Bronchial epithelial cell (primary cell): ENCODE results near the gene RAPGEF1. TPM values are rescaled to one million over a fixed set of nuclear protein-coding genes. Genes with fewer than 3 reads are reported as not detected.

ENCODE experiments used
- DNase-seq: peaks from one replicate; pipeline ENCODE4 v3.0.0-alpha.2; 2010; ENCODE audit warnings: low read depth
- FAIRE-seq: peaks from 2 replicates; lab custom pipeline; 2011; peaks lifted over from hg19 to GRCh38; lab: Jason Lieb, UNC
- H3K27me3 ChIP-seq: 2 replicates; pipeline ENCODE4 v1.5.1; 2011; ENCODE audit warnings: low read length; ENCODE audit not compliant: control insufficient read depth, insufficient read depth
- H3K36me3 ChIP-seq: 2 replicates; pipeline ENCODE4 v1.5.1; 2011; ENCODE audit warnings: low read length; ENCODE audit not compliant: control insufficient read depth, insufficient read depth
- H3K4me3 ChIP-seq: 2 replicates; pipeline ENCODE4 v1.5.1; 2011; ENCODE audit warnings: mild to moderate bottlenecking, low read depth, low read length, control low read depth
- total RNA-seq: library from RNA; depleted of rRNA; stranded (reverse); fragments of >200 nt; gene quantifications from 2 replicates; pipeline ENCODE4 v1.2.1, GENCODE V29; 2014
- TF ChIP-seq, protein P1 (sequence below): IDR thresholded peaks from 2 replicates; pipeline ENCODE4 v1.5.1; 2011; ENCODE audit warnings: mild to moderate bottlenecking, moderate library complexity, low read length, control low read depth, inconsistent platforms; ENCODE audit not compliant: insufficient read depth, severe bottlenecking

The RAPGEF1 gene
- total RNA-seq, 1 donor from 2014 or later = 19.2 TPM

DNA sequence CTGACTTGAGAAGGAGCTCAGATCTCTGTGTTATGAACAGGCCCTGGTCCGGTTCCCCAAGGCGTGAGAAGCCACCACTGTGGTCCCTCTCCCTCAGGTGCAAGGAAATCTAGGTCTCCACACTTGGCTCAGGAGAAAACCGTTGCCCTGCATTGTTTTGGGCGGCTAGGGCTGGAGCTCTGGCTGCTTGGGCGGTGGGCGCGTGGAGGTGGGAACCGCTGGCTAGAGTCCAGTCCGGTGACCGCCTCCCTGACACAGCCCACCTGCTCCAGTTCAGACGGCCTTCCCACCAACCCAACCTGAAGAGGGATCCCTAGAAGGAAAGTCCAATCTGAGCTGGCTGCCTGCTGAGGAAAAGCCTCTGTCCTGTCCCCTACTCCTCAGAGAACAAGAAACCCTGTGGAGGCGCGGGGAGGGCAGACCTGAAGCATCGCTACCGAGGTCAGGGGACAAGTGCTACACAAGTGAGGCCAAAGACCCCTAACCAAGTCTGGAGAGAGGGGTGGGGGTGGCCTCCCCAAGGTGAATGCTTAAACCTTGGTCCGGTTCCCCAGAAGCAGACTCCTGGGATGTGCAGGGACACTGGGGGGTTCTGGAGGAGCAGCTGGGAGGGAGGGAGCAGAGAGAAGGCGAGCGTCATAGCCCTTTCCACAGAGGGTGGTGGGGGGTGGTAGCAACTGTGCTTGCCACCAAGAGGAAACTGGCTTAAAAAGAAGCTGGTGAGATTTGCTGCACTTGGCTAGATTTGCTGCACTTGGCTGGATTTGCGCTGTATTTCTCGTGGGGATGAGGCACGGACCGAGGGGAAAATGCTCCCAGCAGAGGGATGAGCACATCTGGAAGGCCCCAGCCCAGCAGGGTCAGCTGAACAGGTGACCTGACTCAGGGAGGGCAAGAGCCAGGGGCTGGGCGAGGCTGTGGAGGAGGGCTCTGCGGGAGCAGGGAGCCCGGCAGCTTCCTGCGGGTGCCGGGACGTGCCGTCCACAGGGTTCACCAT, 65.2 kb downstream of the RAPGEF1 start:
- FAIRE-seq = no peak
- Histone ChIP-seq H3K36me3 (no peaks in the 10 kb centered on the region), H3K27me3 (no peaks in the 10 kb centered on the region), H3K4me3 (no peak overlapping the region)
- TF ChIP-seq, protein P1, sequence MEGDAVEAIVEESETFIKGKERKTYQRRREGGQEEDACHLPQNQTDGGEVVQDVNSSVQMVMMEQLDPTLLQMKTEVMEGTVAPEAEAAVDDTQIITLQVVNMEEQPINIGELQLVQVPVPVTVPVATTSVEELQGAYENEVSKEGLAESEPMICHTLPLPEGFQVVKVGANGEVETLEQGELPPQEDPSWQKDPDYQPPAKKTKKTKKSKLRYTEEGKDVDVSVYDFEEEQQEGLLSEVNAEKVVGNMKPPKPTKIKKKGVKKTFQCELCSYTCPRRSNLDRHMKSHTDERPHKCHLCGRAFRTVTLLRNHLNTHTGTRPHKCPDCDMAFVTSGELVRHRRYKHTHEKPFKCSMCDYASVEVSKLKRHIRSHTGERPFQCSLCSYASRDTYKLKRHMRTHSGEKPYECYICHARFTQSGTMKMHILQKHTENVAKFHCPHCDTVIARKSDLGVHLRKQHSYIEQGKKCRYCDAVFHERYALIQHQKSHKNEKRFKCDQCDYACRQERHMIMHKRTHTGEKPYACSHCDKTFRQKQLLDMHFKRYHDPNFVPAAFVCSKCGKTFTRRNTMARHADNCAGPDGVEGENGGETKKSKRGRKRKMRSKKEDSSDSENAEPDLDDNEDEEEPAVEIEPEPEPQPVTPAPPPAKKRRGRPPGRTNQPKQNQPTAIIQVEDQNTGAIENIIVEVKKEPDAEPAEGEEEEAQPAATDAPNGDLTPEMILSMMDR = no peak
- DNase-seq = no peak

DNA sequence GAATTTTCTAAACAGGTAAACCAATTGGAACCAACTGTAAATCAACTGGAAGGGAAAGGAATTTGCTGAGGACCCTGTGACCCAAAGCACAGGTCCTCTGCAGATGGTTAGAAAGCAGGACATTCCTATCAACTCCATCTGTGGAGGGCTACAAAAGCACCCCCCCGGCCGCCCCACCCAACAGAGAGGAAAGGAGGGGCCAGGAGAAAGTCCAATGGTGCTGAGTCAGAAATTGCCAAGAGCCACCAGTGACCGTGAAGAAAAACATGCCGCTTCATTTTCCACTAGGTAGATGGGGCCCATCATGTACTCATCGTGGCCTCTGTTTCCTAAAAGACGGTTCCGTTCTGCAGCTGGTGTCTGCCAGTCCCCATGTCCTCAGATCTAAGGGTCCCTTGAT, 66.3 kb downstream of the RAPGEF1 start:
- TF ChIP-seq, protein P1 = no peak
- Histone ChIP-seq H3K27me3 (no peaks in the 10 kb centered on the region), H3K36me3 (no peaks in the 10 kb centered on the region), H3K4me3 (no peak overlapping the region)
- DNase-seq (no peak), FAIRE-seq (no peak)

DNA sequence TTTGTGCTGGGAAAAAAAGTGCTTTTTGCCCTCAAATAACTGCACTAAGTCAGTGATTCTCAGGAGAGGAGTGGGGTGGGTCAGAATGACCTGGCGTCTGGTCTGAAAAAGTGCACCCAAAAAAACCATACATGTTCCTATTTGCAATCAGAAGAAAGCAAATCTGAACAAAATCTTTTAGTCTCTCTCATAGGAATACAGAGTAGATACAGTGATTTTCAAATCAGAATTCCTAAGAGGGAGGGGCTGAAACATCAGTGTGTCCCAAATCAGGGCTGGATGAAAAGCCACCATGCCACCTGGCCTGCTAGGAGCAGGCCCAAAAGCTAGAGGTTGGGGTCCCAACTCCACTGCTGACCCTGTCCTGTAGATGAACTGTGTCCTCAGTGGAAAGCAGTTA, 66.8 kb downstream of the RAPGEF1 start:
- FAIRE-seq (no peak), DNase-seq (no peak)
- Histone ChIP-seq H3K27me3 (no peaks in the 10 kb centered on the region), H3K36me3 (no peaks in the 10 kb centered on the region), H3K4me3 (no peak overlapping the region)
- TF ChIP-seq, protein P1 = no peak

DNA sequence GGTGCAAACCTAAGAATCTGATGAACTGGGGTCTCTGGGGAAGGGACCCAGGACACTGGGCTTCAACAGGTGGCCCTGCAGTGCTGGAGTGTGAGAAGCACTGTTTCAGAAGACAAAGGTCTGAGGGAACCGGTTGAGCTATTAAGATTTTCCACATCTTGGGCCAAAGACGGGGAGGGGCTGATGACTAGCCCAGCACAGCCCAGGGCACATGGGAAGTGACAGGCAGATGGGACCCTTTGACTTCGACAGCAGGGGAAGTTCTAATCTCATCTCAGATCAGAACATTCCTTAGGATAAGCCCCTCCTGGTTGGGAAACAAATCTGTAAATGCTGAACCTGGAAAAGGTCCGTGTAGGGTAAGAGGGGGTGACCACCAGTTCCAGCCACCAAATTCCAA, 67.4 kb downstream of the RAPGEF1 start:
- no peaks in the 10 kb centered on the region for H3K27me3 ChIP-seq
- DNase-seq (no peak), FAIRE-seq (no peak)
- no peak overlapping the region for H3K4me3 ChIP-seq
- TF ChIP-seq, protein P1 = no peak
- H3K36me3 ChIP-seq = no peaks in the 10 kb centered on the region

DNA sequence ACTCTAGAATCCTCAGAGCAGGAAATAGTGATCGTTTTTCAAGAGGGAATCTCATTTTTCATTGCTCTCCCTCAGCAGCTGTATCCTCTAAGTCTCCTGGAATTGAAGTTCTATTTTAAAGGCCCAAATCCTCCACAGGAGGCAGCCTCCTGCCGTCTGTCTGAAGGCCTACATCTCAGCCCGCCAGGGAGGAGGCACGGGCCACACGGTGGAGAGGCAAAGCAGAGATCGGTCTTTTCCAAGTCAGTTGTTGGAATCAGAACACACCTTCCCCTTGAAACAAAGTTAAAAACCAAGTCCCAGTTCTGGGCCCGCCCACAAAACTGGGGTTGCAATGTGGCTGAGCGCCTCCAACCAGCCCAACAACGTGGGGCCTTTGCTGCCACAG, 68.7 kb downstream of the RAPGEF1 start:
- Histone ChIP-seq H3K4me3 (no peak overlapping the region), H3K36me3 (no peaks in the 10 kb centered on the region), H3K27me3 (no peaks in the 10 kb centered on the region)
- FAIRE-seq (no peak), DNase-seq (no peak)
- TF ChIP-seq, protein P1 = no peak
